Measurements from ENCODE around the gene GABRR2. TPM values are rescaled to one million over a fixed set of nuclear protein-coding genes. Genes with fewer than 3 reads are reported as not detected.
A peak's percentile ranks its signal among the peaks of the same experiment; 100 is the strongest.
"Not testable (repeated sequence)": the region's sequence is repeated elsewhere in the genome, so short reads cannot be mapped to it uniquely, and the experiment has no call there.

GABRR2 gene
- total RNA-seq, 1 donor from 2014 or later: not detected

- no peak for ATAC-seq
Measured at GRCh38 chr6:89255417-89255816, 59.7 kb downstream of the GABRR2 start.

GRCh38 chr6:89254569-89254968 lies 60.5 kb downstream of the GABRR2 start:
- no peak for ATAC-seq

GRCh38 chr6:89252907-89253306 lies 62.2 kb downstream of the GABRR2 start:
- no peak for ATAC-seq

- ATAC-seq: no peak
Measured at GRCh38 chr6:89251976-89252375, 63.1 kb downstream of the GABRR2 start.

- ATAC-seq: peak; percentile 38
Measured at GRCh38 chr6:89251170-89251569, 63.9 kb downstream of the GABRR2 start.

- no peak for ATAC-seq
Measured at GRCh38 chr6:89250239-89250638, 64.9 kb downstream of the GABRR2 start.

- ATAC-seq: no peak
Measured at GRCh38 chr6:89244241-89244985, 70.7 kb downstream of the GABRR2 start.

GRCh38 chr6:89243331-89243629 lies 71.8 kb downstream of the GABRR2 start:
- no peak for ATAC-seq

GRCh38 chr6:89242574-89243330 lies 72.3 kb downstream of the GABRR2 start:
- ATAC-seq: peak; percentile 75

GRCh38 chr6:89239338-89239737 lies 75.8 kb downstream of the GABRR2 start:
- no peak for ATAC-seq

GRCh38 chr6:89237158-89237557 lies 77.9 kb downstream of the GABRR2 start:
- ATAC-seq: peak; percentile 39

GRCh38 chr6:89233605-89234004 lies 81.5 kb downstream of the GABRR2 start:
- ATAC-seq: not testable (repeated sequence)

- ATAC-seq: no peak
Measured at GRCh38 chr6:89222712-89223039, 92.4 kb downstream of the GABRR2 start.

GRCh38 chr6:89221971-89222711 lies 93.0 kb downstream of the GABRR2 start:
- no peak for ATAC-seq

- ATAC-seq: no peak
Measured at GRCh38 chr6:89221129-89221528, 94.0 kb downstream of the GABRR2 start.

- no peak for ATAC-seq
Measured at GRCh38 chr6:89217299-89217910, 97.7 kb downstream of the GABRR2 start, which contains the start of gene GABRR1. TSS of gene GABRR1 (minus strand) at chr6:89217358. CDS start at chr6:89217322, 36 bp downstream.

GRCh38 chr6:89216411-89216810 lies 98.7 kb downstream of the GABRR2 start:
- no peak for ATAC-seq

GRCh38 chr6:89215391-89215790 lies 99.7 kb downstream of the GABRR2 start:
- ATAC-seq: no peak

GRCh38 chr6:89214197-89214596 lies 100.9 kb downstream of the GABRR2 start:
- ATAC-seq: no peak

- ATAC-seq: no peak
Measured at GRCh38 chr6:89212472-89212871, 102.6 kb downstream of the GABRR2 start.

- no peak for ATAC-seq
Measured at GRCh38 chr6:89209457-89209856, 105.6 kb downstream of the GABRR2 start.

- no peak for ATAC-seq
Measured at GRCh38 chr6:89208551-89208950, 106.5 kb downstream of the GABRR2 start.

Data from esophagus mucosa (tissue), 1 donor.